ENCODE data around the gene GALNS. TPM values are rescaled to one million over a fixed set of nuclear protein-coding genes. Genes with fewer than 3 reads are reported as not detected.

Gene GALNS
- total and polyA plus RNA-seq, 3 donors from 2014 or later, result 55.9 to 94.4 (median 65.3) TPM

DNA sequence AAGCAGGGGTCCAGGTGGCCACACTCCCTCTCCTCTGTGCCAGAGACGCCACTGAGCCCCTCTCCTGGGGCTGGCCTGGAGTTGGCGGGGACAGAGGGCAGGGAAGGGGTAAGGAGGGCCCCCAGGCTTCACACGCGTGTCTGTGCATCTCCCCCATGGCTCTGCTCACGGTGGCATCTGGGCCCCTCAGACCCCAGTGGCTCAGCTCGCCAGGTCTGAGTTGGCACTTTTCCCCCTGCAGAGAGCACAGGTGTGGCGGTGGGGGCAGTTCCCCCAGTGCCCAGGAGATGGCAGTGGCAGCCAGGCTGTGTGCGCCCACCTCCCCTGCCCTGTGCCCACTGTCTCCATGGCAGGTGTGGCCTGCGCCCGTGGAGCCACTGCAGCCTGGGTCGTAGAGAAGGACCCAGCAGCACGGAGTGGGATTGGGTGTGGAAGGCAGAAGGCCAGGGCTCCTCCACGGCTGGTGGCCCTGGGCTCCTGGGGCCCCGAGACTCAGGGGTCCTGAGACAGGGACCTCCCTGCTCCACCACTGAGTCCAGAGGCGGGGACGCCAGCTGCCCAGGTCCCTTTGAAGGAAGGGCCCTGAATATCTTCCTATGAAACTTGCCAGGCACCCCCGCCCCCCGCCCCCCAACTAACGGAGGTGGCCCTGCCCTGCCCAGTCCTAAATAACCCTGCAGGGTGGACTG, 40.7 kb downstream of the GALNS start:
- Histone ChIP-seq H3K4me3 (no peak overlapping the region), H3K27ac (no peak overlapping the region), H3K4me1 (peaks cover 5% of the 10 kb centered on the region), H3K27me3 (no peaks in the 10 kb centered on the region), H3K9me3 (no peaks in the 10 kb centered on the region), H3K36me3 (ENCODE audit: low read depth, missing control alignments) (no peaks in the 10 kb centered on the region)
- no peak for DNase-seq
- TF ChIP-seq POLR2A (IDR thresholded peaks at IDR 0.05), result no peak
- TF ChIP-seq, protein P1, sequence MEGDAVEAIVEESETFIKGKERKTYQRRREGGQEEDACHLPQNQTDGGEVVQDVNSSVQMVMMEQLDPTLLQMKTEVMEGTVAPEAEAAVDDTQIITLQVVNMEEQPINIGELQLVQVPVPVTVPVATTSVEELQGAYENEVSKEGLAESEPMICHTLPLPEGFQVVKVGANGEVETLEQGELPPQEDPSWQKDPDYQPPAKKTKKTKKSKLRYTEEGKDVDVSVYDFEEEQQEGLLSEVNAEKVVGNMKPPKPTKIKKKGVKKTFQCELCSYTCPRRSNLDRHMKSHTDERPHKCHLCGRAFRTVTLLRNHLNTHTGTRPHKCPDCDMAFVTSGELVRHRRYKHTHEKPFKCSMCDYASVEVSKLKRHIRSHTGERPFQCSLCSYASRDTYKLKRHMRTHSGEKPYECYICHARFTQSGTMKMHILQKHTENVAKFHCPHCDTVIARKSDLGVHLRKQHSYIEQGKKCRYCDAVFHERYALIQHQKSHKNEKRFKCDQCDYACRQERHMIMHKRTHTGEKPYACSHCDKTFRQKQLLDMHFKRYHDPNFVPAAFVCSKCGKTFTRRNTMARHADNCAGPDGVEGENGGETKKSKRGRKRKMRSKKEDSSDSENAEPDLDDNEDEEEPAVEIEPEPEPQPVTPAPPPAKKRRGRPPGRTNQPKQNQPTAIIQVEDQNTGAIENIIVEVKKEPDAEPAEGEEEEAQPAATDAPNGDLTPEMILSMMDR (IDR thresholded peaks at IDR 0.05), result peak; percentile 25 to 50 (median 43)
- 64 to 69% methylated on average over 7 to 19 of the region's 19 CpGs for WGBS, 2 donors
- intact Hi-C loops (cut with DNase I; ENCODE audit: low total_unique reads), result no loop called here

DNA sequence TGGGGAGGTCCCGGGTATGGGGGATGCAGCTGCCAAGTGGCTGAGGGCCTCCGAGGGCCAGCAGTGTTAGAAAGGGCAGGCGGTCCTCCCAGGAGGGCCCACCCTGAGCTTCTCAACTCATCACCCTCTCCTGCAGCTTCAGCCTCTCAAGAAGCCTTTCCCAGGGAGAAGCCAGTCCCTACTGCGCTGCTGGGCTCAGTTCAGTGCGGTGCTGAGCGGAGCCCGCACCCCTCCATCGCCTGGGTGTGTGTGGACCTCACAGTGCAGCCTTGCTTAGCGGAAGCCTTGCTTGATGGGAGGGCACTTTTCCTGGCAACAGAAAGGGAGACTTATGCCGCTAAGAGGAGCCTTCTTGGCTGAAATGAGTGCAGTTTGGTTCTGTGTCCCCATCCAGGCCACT, 41.5 kb downstream of the GALNS start:
- 84 to 90% methylated on average over 3 to 10 of the region's 10 CpGs for WGBS, 2 donors
- no peaks in the 10 kb centered on the region for H3K9me3 ChIP-seq
- H3K4me3 ChIP-seq, result no peak overlapping the region
- peaks cover 13% of the 10 kb centered on the region for H3K4me1 ChIP-seq
- intact Hi-C loops (cut with DNase I; ENCODE audit: low total_unique reads), result no loop called here
- DNase-seq, result no peak
- H3K27me3 ChIP-seq, result no peaks in the 10 kb centered on the region
- H3K27ac ChIP-seq, result no peak overlapping the region
- TF ChIP-seq POLR2A (IDR thresholded peaks at IDR 0.05), result no peak
- TF ChIP-seq, protein P1 (IDR thresholded peaks at IDR 0.05), result no peak
- H3K36me3 ChIP-seq (ENCODE audit: low read depth, missing control alignments), result no peaks in the 10 kb centered on the region

DNA sequence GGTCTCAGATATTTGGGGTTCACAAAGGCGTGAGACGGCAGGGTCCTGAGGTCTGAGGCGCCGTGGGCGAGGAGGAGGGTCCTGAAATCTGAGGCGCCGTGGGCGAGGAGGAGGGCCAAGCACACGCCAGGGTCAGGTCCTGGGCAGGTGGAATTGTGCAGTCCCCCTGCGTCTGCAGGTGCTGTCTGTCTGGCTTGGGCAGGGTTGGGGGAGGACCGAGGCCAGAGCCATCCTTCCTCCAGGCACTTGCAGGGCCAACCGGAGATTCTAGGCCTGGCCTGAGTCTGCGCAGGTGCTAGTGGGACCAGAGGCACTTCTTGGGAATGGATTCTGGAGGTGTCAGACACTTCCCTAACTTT, 42.6 kb downstream of the GALNS start:
- intact Hi-C loops (cut with DNase I; ENCODE audit: low total_unique reads), result no loop called here
- WGBS, 2 donors, result 77 to 84% methylated on average over 13 of the region's 13 CpGs

DNA sequence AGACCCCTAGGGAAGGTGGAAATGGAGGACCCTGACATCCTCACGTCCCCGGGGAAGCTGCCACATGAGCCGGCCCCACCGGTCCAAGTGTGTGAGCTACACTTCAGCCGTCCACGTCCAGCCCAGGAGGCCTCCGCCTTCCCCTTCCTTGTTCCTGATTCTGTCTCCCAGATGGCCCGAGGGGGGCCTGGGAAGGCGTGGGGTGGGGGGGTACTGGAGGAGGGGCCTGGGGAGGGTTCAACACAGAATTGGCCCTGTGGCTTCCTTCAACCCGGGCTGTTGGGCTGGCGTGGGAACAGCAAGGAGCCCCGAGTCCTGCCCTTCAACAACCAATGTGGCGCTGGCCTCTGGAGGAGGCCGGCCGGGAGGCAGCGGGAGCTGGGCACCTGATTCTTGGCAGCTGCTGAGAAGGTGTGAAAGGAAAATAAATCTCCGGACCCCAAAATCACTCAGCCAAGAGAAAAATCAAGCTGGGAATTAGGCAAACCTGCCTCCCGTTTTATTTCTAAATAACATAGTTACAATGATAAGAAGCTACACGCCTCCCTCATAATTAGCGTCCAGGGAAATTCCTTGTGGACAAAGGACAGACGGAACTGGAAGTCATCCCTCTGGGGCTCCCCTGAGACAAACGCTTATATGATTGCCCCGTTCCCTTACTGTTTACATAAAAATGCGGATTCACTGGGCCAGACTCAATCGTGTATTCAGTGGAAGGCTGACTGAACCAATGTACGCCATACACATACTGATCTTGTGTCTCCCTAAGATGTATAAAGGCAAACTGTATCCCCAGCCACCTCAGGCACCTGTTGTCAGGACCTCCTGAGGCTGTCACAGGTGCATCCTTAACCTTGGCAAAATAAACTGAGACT, 43.2 kb downstream of the GALNS start:
- Histone ChIP-seq H3K27me3 (no peaks in the 10 kb centered on the region), H3K9me3 (no peaks in the 10 kb centered on the region), H3K4me3 (peak overlapping the region in 1 of 2 donors; percentile 91), H3K27ac (no peak overlapping the region), H3K36me3 (ENCODE audit: low read depth, missing control alignments) (no peaks in the 10 kb centered on the region), H3K4me1 (peaks cover 15% of the 10 kb centered on the region)
- TF ChIP-seq POLR2A (IDR thresholded peaks at IDR 0.05), result no peak
- TF ChIP-seq, protein P1 (IDR thresholded peaks at IDR 0.05), result no peak
- intact Hi-C loops (cut with DNase I; ENCODE audit: low total_unique reads), result no loop called here
- DNase-seq, result no peak
- WGBS, 2 donors, result 39 to 65% methylated on average over 22 to 26 of the region's 26 CpGs

More for the DNA sequence above, 42.6 kb downstream of the GALNS start:
- no peak overlapping the region for H3K4me3 ChIP-seq
- no peaks in the 10 kb centered on the region for H3K27me3 ChIP-seq
- peaks cover 15% of the 10 kb centered on the region for H3K4me1 ChIP-seq
- no peak overlapping the region for H3K27ac ChIP-seq
- H3K9me3 ChIP-seq, result no peaks in the 10 kb centered on the region
- TF ChIP-seq, protein P1 (IDR thresholded peaks at IDR 0.05), result no peak
- no peak for TF ChIP-seq POLR2A (IDR thresholded peaks at IDR 0.05)
- no peaks in the 10 kb centered on the region for H3K36me3 ChIP-seq (ENCODE audit: low read depth, missing control alignments)
- no peak for DNase-seq
